Measurements from ENCODE around the gene ASCC3.
"Not testable (repeated sequence)": the region's sequence is repeated elsewhere in the genome, so short reads cannot be mapped to it uniquely, and the experiment has no call there.

Gene ASCC3

DNA sequence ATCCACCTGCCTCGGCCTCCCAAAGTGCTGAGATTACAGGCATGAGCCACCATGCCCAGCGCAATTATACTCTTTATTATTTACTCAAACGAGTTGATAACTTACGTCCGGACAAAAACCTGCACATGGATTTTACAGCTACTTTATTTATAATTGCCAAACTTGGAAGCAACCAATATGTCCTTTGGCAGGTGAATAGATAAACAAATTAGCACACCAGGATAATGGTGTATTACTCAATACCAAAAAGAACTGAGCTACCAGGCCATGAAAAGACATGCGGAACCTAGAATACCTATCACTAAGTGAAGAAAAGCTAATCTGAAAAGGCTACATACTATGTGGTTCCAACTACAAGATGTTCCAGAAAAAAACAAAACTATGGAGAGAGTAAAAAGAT, 168.1 kb downstream of the ASCC3 start:
- no peak for DNase-seq

GRCh38 chr6:100706491-100706890, 174.6 kb downstream of the ASCC3 start:
- DNase-seq = no peak

DNA sequence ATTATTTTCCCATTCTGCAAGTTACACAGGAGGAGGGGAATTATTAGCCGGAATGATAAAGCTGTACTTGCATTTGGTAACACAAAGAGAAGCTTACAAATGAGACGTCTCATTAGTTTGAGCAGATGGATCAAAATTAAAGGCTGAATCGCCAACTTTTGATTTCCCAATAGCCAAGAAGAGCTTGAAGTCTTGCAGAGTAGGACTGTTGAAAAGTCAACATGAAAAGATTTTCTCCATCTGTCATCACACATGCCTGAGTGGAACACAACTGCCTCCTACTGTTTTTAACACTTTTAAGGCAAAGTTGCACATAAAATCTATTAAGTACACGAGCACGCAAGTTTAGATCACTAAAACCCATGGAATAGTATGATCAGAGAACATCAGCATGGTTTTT, 176.2 kb downstream of the ASCC3 start:
- no peak for DNase-seq

DNA sequence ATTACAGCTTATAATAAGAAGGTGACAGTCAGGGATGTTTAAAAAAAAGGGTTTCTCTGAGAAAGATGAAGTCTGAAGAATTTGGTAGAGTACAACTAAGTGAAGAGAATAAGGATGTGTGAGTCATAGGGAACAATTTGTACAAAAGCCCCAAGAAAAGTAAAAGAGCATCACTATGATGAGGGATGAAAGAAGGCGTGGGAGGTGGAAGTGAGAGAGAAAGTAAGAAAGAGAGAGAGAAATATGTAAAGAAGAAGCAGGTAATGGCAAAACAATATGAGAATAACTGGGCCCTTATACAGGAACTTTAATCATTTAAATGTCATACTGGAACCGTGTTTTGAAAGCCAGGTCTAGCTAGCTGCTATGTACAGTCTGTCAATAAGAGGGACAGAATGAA, 179.4 kb downstream of the ASCC3 start:
- no peak for DNase-seq

DNA sequence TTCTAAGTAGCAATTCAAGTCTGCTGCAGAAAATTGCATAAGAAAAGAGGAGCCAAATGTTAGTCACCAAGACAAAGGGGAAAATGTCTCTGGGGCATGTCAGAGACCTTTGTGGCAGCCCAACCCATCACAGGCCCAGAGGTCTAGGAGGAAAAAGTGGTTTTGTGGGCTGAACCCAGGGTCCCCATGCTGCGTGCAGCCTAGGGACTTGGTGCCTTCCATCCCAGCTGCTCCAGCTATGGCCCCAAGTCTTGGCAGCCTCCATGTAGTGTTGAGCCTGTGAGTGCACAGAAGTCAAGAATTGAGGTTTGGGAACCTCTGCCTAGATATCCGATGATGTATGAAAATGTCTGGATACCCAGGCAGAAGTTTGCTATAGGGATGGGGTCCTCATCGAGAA, 181.1 kb downstream of the ASCC3 start:
- DNase-seq = no peak

DNA sequence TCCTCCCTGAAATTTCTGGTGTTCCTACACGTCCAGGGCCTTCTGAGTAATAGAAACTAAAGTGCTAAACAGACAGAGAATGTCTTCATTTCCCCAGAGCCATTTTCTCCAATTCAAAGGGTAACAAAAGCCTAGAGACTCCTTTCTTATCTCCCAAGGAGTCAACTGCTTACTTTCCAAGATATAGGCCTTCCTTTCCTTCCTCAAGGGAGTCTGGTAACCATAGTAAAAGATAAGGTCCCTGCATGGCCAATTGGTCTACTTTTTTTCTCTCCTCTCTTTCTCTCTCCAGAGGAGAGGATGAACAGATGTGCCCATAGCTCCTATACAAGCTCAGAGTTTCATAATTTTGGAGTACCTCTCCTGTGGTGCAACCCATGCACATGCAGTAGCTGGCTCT, 185.7 kb downstream of the ASCC3 start:
- DNase-seq = no peak

GRCh38 chr6:100693249-100693927, 187.7 kb downstream of the ASCC3 start:
- DNase-seq = no peak

- no peak for DNase-seq
These were observed 189.2 kb downstream of the ASCC3 start for GRCh38 chr6:100691972-100692371.

- DNase-seq = no peak
These were observed 194.9 kb downstream of the ASCC3 start for GRCh38 chr6:100686216-100686615.

- no peak for DNase-seq
These were observed 195.4 kb downstream of the ASCC3 start for GRCh38 chr6:100685747-100686146.

DNA sequence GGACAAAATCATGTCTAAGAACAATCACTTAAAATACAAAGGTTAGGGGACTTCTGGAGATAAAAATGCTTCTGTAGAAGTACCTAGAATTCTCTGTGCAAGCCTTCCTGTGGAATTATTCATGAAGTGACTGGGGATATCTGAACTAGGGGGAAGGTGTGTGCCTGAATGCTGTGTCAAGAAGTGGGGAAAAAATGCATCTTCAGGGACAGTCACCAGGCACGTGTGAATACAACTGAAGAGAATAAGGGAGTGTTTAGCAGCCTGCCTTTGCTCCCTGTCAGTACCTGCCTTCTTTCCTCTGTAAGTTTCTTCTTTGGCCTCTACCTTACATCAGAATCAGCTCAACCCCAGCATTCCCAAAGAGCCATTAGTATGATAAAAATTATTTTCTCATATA, 201.0 kb downstream of the ASCC3 start:
- DNase-seq = no peak

DNA sequence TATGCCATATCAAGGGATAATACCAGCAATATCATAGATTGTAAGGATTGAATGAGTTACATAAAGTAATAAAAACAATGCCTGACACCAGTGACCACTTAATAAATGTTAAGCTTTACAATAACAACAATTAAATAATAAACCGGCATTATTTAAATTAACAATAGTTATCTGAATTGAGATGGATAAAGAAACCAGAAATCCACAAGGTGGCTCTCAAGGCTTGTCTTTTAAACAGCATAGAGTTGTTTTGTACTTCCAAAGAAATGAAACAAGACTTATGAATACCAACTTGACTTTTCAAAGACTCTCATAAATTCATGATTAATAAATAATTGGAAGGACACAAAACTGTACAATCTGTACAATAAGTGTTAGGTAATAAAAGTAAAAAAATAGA, 203.1 kb downstream of the ASCC3 start:
- DNase-seq = no peak

DNA sequence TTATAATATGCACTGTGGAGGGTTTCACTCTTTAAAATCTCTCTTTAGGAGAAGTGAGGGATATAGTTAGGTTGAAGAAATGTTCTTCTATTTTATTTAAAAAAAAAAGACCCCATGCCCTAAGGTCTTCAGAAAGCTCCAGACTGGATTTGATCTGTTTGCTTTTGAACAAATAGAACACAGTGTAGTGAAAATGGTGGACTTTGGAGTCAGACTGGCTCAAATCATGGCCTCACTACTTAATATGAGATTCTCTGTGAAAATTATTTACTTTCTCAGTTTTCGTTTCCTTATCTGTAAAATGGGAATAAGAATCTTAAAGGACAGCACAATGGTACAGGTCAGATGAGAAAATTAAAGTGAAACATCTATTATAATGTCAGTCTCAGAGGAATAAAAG, 203.9 kb downstream of the ASCC3 start:
- DNase-seq = no peak

DNA sequence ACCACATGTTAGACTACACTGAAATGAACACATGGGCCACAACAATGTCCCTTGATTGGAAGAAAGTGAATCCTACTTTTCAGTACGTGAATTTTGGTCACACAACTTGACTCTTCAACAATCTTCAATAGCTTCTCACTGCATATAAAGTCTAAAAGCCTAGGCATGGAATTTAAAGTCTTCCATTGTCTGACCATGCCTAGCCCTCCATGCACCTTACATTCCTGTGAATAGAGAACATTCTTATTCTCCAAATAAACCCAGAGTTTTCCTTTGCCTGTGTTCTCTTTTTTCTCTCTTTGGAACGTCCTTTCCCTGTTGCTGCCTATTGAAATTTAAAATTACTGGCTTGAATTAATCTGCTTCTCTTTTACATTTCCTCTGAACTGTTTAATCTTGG, 207.5 kb downstream of the ASCC3 start:
- DNase-seq = no peak

GRCh38 chr6:100671740-100672139, 209.4 kb downstream of the ASCC3 start:
- no peak for DNase-seq

DNA sequence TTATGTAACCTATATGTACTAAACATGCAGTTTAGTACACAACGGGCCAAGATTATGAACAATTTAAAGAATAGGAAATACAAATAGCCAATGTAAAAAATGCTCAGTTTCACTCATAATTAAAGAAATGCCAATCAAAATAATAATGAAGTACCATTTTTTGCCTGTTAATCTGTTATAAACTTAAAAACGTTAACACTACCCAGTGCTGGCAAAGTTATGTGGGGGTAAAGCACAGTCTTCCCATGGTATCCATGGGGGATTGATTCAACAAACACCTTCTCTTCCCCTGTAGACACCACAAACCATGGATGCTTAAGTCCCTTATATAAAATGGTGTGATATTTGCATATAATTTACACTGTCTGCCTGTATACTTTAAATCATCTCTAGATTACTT, 211.1 kb downstream of the ASCC3 start:
- DNase-seq = no peak

GRCh38 chr6:100665041-100665380, 216.1 kb downstream of the ASCC3 start:
- DNase-seq = no peak

DNA sequence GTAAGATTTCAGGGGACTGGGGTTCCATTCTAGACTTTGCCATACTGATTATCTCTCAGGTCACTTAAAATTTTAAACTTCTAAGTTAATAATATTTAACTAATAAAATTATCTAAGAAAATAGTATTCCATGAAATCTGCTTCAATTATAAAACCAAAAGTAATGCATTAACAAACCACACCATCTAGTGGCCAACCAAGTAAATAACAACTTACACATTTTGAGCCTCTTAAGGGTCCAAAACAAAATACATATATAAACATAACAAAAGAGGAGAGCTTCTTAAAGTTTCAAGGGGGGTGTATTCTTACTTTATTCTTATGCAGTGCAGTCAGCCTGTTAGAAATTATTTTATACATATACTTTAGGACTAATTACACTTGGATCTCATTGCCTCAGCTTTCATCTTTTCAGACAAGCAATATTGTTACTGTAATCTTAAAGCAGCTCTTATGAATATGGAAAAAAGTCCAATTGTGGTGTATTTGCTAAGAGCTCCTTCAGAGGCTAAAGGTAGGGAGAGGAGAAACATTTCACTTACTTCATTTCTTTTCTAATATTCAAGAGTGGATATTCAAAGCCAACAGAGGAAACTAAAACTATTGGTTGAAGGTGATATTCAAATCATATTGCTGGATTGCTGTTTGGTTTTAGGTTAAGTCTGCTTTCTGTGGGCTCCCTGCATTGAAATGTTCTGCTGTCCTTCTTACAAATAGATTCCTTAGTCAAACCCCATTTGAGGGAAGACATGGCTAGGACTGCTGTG, 216.7 kb downstream of the ASCC3 start:
- no peak for DNase-seq

- no peak for DNase-seq
These were observed 217.8 kb downstream of the ASCC3 start for GRCh38 chr6:100663219-100663863.

- no peak for DNase-seq
These were observed 218.9 kb downstream of the ASCC3 start for GRCh38 chr6:100662264-100662663.

DNA sequence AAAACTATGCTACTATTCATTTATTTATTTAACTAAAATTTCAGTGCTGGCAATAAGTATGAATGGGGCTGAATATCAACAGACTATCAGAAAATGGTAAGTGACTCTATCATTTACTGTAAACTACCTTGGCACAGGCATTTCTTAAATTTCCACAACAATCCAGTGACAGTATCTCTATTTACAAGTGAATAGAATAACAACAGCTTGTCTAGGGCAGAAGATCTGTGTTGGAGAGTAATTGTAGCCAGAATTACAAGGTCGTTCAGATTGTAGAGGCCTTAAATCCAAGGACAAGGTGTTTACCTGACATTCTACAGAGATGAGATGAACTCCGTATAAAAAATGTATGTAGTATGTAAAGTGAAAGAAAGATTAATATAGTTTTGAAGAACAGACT, 222.6 kb downstream of the ASCC3 start:
- DNase-seq = no peak

- no peak for DNase-seq
These were observed 223.3 kb downstream of the ASCC3 start for GRCh38 chr6:100657678-100658330.

GRCh38 chr6:100641147-100641546, 240.0 kb downstream of the ASCC3 start:
- not testable (repeated sequence) for DNase-seq

All from CD4-positive, alpha-beta T cell treated with Interleukin-15 for 1 hour (primary cell).